Natural killer cell (primary cell): ENCODE data around the gene NUB1. TPM values are rescaled to one million over a fixed set of nuclear protein-coding genes. Genes with fewer than 3 reads are reported as not detected.
A peak's percentile ranks its signal among the peaks of the same experiment; 100 is the strongest.

Source experiments
- ATAC-seq, 3 donors: fragments of 150-1000 bp in 2 of 3; fragments of 200-7000 bp in 1 of 3; cut with Tn5 transposase; 1 replicate in 1 of 3; 2 replicates in 2 of 3; pipeline ENCODE4 v1.10.0; 2021; ENCODE audit warnings: mild to moderate bottlenecking in 2 of 3, moderate library complexity in 2 of 3
- DNase-seq, 2 donors: peaks; one replicate each; pipeline versions ENCODE4 v3.0.0 to v3.0.0-alpha.2; 2013 to 2021; ENCODE audit warnings: mixed read lengths in 1 of 2
- H3K27ac ChIP-seq: one replicate; pipeline ENCODE4 v1.5.1; 2013; ENCODE audit warnings: mild to moderate bottlenecking, low read length
- H3K27me3 ChIP-seq: one replicate; pipeline ENCODE4 v1.6.1; 2013; ENCODE audit warnings: low read length; ENCODE audit not compliant: control insufficient read depth, insufficient read depth
- H3K36me3 ChIP-seq: one replicate; pipeline ENCODE4 v1.6.1; 2013; ENCODE audit warnings: low read length; ENCODE audit not compliant: control insufficient read depth, insufficient read depth
- H3K4me1 ChIP-seq: one replicate; pipeline ENCODE4 v1.6.1; 2013; ENCODE audit warnings: low read length; ENCODE audit not compliant: control insufficient read depth, insufficient read depth
- H3K4me3 ChIP-seq: one replicate; pipeline ENCODE4 v1.5.1; 2013; ENCODE audit warnings: low read length
- H3K9me3 ChIP-seq: one replicate; pipeline ENCODE4 v1.6.1; 2013; ENCODE audit warnings: low read length; ENCODE audit not compliant: control insufficient read depth, insufficient read depth
- H3K27ac Mint-ChIP-seq, 2 donors: one replicate each; pipeline ENCODE4 v1.8.0; 2022; ENCODE audit warnings: mild to moderate bottlenecking in 2 of 2, mixed read lengths in 2 of 2, moderate library complexity in 1 of 2
- H3K27me3 Mint-ChIP-seq, 2 donors: one replicate each; pipeline ENCODE4 v1.8.0; 2022; ENCODE audit warnings: low read depth in 2 of 2, mixed read lengths in 2 of 2
- H3K36me3 Mint-ChIP-seq: one replicate; pipeline ENCODE4 v1.8.0; 2022; ENCODE audit warnings: mixed read lengths
- H3K4me1 Mint-ChIP-seq, 2 donors: one replicate each; pipeline ENCODE4 v1.8.0; 2022; ENCODE audit warnings: mixed read lengths in 2 of 2
- H3K4me3 Mint-ChIP-seq: one replicate; pipeline ENCODE4 v1.8.0; 2022; ENCODE audit warnings: mild to moderate bottlenecking, moderate library complexity, mixed read lengths
- H3K9me3 Mint-ChIP-seq, 2 donors: one replicate each; pipeline ENCODE4 v1.8.0; 2022; ENCODE audit warnings: mixed read lengths in 2 of 2
- WGBS: methylation state at CpG from one replicate; pipeline ENCODE4 v1.1.7; 2013; ENCODE audit warnings: missing lambda C conversion rate; ENCODE audit not compliant: insufficient coverage; 5-methylcytosine and 5-hydroxymethylcytosine counted together
- intact Hi-C: fragments of 100-400 bp; cut with micrococcal nuclease; formaldehyde crosslinking; loops from one replicate; pipeline ENCODE4 v1.14.2; 2022
- total RNA-seq, 4 donors: library from RNA; stranded (reverse); fragments of 120-200 nt in 1 of 4; gene quantifications; one replicate each; pipeline versions ENCODE4 v1.2.3 to v1.2.4, GENCODE V29; 2013 to 2022
- TF ChIP-seq, protein P1 (sequence below): fragments of 200-600 bp; IDR thresholded peaks from one replicate; pipeline ENCODE4 v1.8.0; 2022; ENCODE audit warnings: antibody characterized with exemption

Gene NUB1
- total RNA-seq, 3 donors from 2014 or later (not counting 1 experiment from before 2014, with no cell fraction given), result 110 to 113 (median 111) TPM

DNA sequence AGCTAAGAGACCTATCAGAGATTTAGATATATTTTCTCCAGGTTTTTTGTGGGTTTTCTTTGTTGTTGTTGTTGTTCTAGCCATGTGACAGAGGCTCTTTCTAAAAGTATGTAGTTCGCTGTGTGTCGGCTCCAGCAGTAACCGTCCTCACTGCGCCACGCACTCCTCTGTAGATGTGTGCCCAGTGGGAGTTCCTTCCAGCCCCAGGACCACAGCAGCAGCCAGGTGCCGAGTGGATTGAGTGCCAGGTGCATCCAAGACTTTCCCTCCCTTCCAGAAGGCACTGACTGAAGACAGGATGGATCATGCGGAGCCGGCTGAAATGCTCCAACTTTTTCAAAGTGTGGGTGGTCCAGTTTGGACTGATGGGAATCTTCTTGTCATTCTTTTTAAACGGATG is 36.4 kb downstream of the NUB1 start:
- intact Hi-C loops, result no loop called here
- Histone ChIP-seq H3K4me1 (peaks cover 23% of the 10 kb centered on the region), H3K4me3 (no peak overlapping the region), H3K27me3 (peaks cover 11% of the 10 kb centered on the region), H3K9me3 (no peaks in the 10 kb centered on the region), H3K36me3 (peaks cover 47% of the 10 kb centered on the region), H3K27ac (no peak overlapping the region)
- Mint-ChIP-seq H3K27ac (peak overlapping the region; percentile 16 to 70), H3K9me3 (no peaks in the 10 kb centered on the region), H3K36me3 (peaks cover 9% of the 10 kb centered on the region), H3K27me3 (peaks cover 6 to 8% of the 10 kb centered on the region in 2 donors), H3K4me3 (no peak overlapping the region), H3K4me1 (peaks cover 12 to 22% of the 10 kb centered on the region in 2 donors)
- DNase-seq (no peak), ATAC-seq (no peak)
- TF ChIP-seq, protein P1, sequence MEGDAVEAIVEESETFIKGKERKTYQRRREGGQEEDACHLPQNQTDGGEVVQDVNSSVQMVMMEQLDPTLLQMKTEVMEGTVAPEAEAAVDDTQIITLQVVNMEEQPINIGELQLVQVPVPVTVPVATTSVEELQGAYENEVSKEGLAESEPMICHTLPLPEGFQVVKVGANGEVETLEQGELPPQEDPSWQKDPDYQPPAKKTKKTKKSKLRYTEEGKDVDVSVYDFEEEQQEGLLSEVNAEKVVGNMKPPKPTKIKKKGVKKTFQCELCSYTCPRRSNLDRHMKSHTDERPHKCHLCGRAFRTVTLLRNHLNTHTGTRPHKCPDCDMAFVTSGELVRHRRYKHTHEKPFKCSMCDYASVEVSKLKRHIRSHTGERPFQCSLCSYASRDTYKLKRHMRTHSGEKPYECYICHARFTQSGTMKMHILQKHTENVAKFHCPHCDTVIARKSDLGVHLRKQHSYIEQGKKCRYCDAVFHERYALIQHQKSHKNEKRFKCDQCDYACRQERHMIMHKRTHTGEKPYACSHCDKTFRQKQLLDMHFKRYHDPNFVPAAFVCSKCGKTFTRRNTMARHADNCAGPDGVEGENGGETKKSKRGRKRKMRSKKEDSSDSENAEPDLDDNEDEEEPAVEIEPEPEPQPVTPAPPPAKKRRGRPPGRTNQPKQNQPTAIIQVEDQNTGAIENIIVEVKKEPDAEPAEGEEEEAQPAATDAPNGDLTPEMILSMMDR, result no peak
- WGBS, result 97% methylated on average over 8 of the region's 9 CpGs

DNA sequence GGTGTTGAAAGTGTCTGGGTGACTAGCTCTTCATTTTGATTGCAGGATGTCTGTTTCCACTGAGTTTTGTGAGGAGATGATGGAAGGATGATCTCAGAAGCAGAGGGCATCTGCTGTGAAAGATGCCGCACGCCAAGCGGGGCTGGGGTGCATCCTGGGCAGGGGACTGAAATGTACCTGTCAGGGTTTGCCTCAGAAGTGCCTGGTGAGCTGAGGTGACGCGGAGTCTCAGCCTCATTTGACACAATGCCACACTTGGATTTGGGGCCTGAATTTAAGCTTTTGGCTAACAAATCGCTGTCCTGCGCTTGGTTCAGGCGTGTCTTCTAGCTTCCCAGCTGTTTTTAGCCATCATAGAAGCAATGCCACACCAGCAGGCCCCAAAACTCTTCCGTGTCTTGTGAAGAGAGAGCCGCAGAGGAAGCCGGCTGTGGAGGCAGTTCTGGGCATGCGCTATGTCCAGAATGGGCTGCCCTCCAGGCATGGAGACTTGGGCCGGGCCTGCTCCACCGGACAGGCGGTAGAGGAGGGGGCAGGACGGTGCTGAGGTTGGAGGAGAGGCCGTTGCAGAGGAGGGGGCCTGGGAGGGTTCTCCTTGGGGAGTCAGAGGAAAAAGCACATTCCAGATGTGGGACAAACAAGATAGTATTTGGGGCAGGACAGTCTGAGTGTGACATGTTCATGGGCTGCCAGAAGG is 37.0 kb downstream of the NUB1 start:
- peaks cover 12 to 22% of the 10 kb centered on the region in 2 donors for H3K4me1 Mint-ChIP-seq
- peaks cover 9% of the 10 kb centered on the region for H3K36me3 Mint-ChIP-seq
- intact Hi-C loops, result no loop called here

DNA sequence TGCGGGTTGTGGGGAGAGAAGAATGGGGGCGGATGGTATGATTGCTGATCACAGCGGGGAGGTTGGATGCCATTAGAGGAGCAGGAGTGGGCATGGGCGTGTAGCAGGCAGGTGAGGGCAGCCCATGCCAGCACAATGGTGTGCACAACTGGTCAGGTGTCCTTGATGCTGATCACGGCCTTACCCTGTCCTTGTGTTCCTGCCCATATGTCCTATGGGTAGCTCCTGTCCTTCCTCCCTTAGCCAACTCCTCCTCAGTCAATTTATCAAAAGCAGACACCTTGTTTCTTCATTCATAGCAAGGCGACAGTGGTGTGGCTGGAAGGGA is 37.5 kb downstream of the NUB1 start:
- no peaks in the 10 kb centered on the region for H3K9me3 ChIP-seq
- H3K27ac ChIP-seq, result no peak overlapping the region
- intact Hi-C loops, result no loop called here
- peaks cover 11% of the 10 kb centered on the region for H3K27me3 ChIP-seq
- Mint-ChIP-seq H3K4me3 (no peak overlapping the region), H3K9me3 (no peaks in the 10 kb centered on the region), H3K27me3 (peaks cover 9 to 13% of the 10 kb centered on the region in 2 donors), H3K36me3 (peaks cover 9% of the 10 kb centered on the region), H3K4me1 (peaks cover 12 to 22% of the 10 kb centered on the region in 2 donors), H3K27ac (peak overlapping the region in 1 of 2 donors; percentile 70)
- peaks cover 23% of the 10 kb centered on the region for H3K4me1 ChIP-seq
- TF ChIP-seq, protein P1, result no peak
- 90% methylated on average over 6 of the region's 6 CpGs for WGBS
- DNase-seq, result no peak
- peaks cover 35% of the 10 kb centered on the region for H3K36me3 ChIP-seq
- no peak for ATAC-seq
- no peak overlapping the region for H3K4me3 ChIP-seq

More for the DNA sequence above, 37.0 kb downstream of the NUB1 start:
- H3K9me3 Mint-ChIP-seq, result no peaks in the 10 kb centered on the region
- peaks cover 11% of the 10 kb centered on the region for H3K27me3 ChIP-seq
- H3K27me3 Mint-ChIP-seq, result peaks cover 6 to 11% of the 10 kb centered on the region in 2 donors
- H3K4me3 ChIP-seq, result no peak overlapping the region
- peaks cover 40% of the 10 kb centered on the region for H3K36me3 ChIP-seq
- H3K27ac Mint-ChIP-seq, result peak overlapping the region in 1 of 2 donors; percentile 70
- no peaks in the 10 kb centered on the region for H3K9me3 ChIP-seq
- ATAC-seq (no peak), DNase-seq (no peak)
- 97% methylated on average over 17 of the region's 17 CpGs for WGBS
- H3K4me3 Mint-ChIP-seq, result peak overlapping the region; percentile 14
- H3K27ac ChIP-seq, result no peak overlapping the region
- TF ChIP-seq, protein P1, result no peak
- peaks cover 23% of the 10 kb centered on the region for H3K4me1 ChIP-seq
